ENCODE data around the gene ATF2.

ATF2 gene

GRCh38 chr2:175136334-175137215 is 31.4 kb downstream of the ATF2 start:
- Histone ChIP-seq H3K4me1 (ENCODE audit: low read length) (peaks cover 8% of the 10 kb centered on the region; the same call in 1 of the 2 replicates), H2AFZ (ENCODE audit: low read depth, low read length) (no peak overlapping the region), H3K9ac (ENCODE audit: low read length) (no peak overlapping the region), H3K9me3 (ENCODE audit: insufficient read depth, low read length) (no peaks in the 10 kb centered on the region), H3K27ac (ENCODE audit: low read length) (no peak overlapping the region), H3K36me3 (replicated peaks; ENCODE audit: low read depth, low read length) (peaks cover 5% of the 10 kb centered on the region), H3K27me3 (ENCODE audit: low read depth, low read length) (no peaks in the 10 kb centered on the region), H4K20me1 (ENCODE audit: insufficient read depth, low read length) (peaks cover 31% of the 10 kb centered on the region), H3K4me2 (ENCODE audit: low read length) (no peak overlapping the region), H3K79me2 (ENCODE audit: low read length) (peaks cover 28% of the 10 kb centered on the region), H3K4me3 (ENCODE audit: low read length) (no peak overlapping the region)
- TF ChIP-seq EZH2phosphoT487 (IDR thresholded peaks at IDR 0.05; ENCODE audit: low read depth) (no peak), CTCF (IDR thresholded peaks at IDR 0.05; ENCODE audit: low read depth, low read length) (no peak)

- no peak overlapping the region for H3K9ac ChIP-seq (ENCODE audit: low read length)
- H3K4me3 ChIP-seq (ENCODE audit: low read length): no peak overlapping the region
- no peak overlapping the region for H2AFZ ChIP-seq (ENCODE audit: low read depth, low read length)
- peaks cover 9% of the 10 kb centered on the region for H3K36me3 ChIP-seq (replicated peaks; ENCODE audit: low read depth, low read length)
- H3K9me3 ChIP-seq (ENCODE audit: insufficient read depth, low read length): no peaks in the 10 kb centered on the region
- no peak overlapping the region for H3K4me2 ChIP-seq (ENCODE audit: low read length)
- peaks cover 8% of the 10 kb centered on the region; the same call in 1 of the 2 replicates for H3K4me1 ChIP-seq (ENCODE audit: low read length)
- peaks cover 29% of the 10 kb centered on the region for H3K79me2 ChIP-seq (ENCODE audit: low read length)
- peaks cover 31% of the 10 kb centered on the region for H4K20me1 ChIP-seq (ENCODE audit: insufficient read depth, low read length)
- no peak overlapping the region for H3K27ac ChIP-seq (ENCODE audit: low read length)
- H3K27me3 ChIP-seq (ENCODE audit: low read depth, low read length): no peaks in the 10 kb centered on the region
- no peak for TF ChIP-seq EZH2phosphoT487 (IDR thresholded peaks at IDR 0.05; ENCODE audit: low read depth)
- no peak for TF ChIP-seq CTCF (IDR thresholded peaks at IDR 0.05; ENCODE audit: low read depth, low read length)
Observed at GRCh38 chr2:175135862-175136261, 32.1 kb downstream of the ATF2 start.

- H3K4me1 ChIP-seq (ENCODE audit: low read length): peaks cover 8% of the 10 kb centered on the region; the same call in 1 of the 2 replicates
- no peak overlapping the region for H3K9ac ChIP-seq (ENCODE audit: low read length)
- no peak overlapping the region for H3K4me2 ChIP-seq (ENCODE audit: low read length)
- no peak overlapping the region for H2AFZ ChIP-seq (ENCODE audit: low read depth, low read length)
- peaks cover 26% of the 10 kb centered on the region for H4K20me1 ChIP-seq (ENCODE audit: insufficient read depth, low read length)
- TF ChIP-seq EZH2phosphoT487 (IDR thresholded peaks at IDR 0.05; ENCODE audit: low read depth): no peak
- no peak for TF ChIP-seq CTCF (IDR thresholded peaks at IDR 0.05; ENCODE audit: low read depth, low read length)
- H3K27me3 ChIP-seq (ENCODE audit: low read depth, low read length): no peaks in the 10 kb centered on the region
- peaks cover 26% of the 10 kb centered on the region for H3K79me2 ChIP-seq (ENCODE audit: low read length)
- H3K4me3 ChIP-seq (ENCODE audit: low read length): no peak overlapping the region
- H3K9me3 ChIP-seq (ENCODE audit: insufficient read depth, low read length): no peaks in the 10 kb centered on the region
- H3K36me3 ChIP-seq (replicated peaks; ENCODE audit: low read depth, low read length): peaks cover 9% of the 10 kb centered on the region
- no peak overlapping the region for H3K27ac ChIP-seq (ENCODE audit: low read length)
Observed at GRCh38 chr2:175135177-175135576, 32.8 kb downstream of the ATF2 start.

GRCh38 chr2:175131252-175131651 is 36.8 kb downstream of the ATF2 start:
- 0 out of 2 replicates have a peak, but pooled peaks cover 4% of the 10 kb centered on the region for H3K79me2 ChIP-seq (ENCODE audit: low read length)
- H3K27me3 ChIP-seq (ENCODE audit: low read depth, low read length): no peaks in the 10 kb centered on the region
- H3K4me1 ChIP-seq (ENCODE audit: low read length): peaks cover 1% of the 10 kb centered on the region; the same call in 1 of the 2 replicates
- no peak overlapping the region for H3K9ac ChIP-seq (ENCODE audit: low read length)
- no peak overlapping the region for H3K4me3 ChIP-seq (ENCODE audit: low read length)
- no peak overlapping the region for H3K27ac ChIP-seq (ENCODE audit: low read length)
- no peak overlapping the region for H2AFZ ChIP-seq (ENCODE audit: low read depth, low read length)
- H4K20me1 ChIP-seq (ENCODE audit: insufficient read depth, low read length): no peaks in the 10 kb centered on the region
- H3K4me2 ChIP-seq (ENCODE audit: low read length): no peak overlapping the region
- TF ChIP-seq CTCF (IDR thresholded peaks at IDR 0.05; ENCODE audit: low read depth, low read length): no peak
- TF ChIP-seq EZH2phosphoT487 (IDR thresholded peaks at IDR 0.05; ENCODE audit: low read depth): no peak
- no peaks in the 10 kb centered on the region for H3K9me3 ChIP-seq (ENCODE audit: insufficient read depth, low read length)
- H3K36me3 ChIP-seq (replicated peaks; ENCODE audit: low read depth, low read length): peaks cover 25% of the 10 kb centered on the region

Data from OCI-LY3 (cell line).